Measurements from ENCODE around the gene SUN3. TPM values are rescaled to one million over a fixed set of nuclear protein-coding genes. Genes with fewer than 3 reads are reported as not detected.
A peak's percentile ranks its signal among the peaks of the same experiment; 100 is the strongest.
"Not testable (repeated sequence)": the region's sequence is repeated elsewhere in the genome, so short reads cannot be mapped to it uniquely, and the experiment has no call there.

The SUN3 gene
- total RNA-seq, 2 donors from 2014 or later = 0.99 TPM; not detected in 1

DNA sequence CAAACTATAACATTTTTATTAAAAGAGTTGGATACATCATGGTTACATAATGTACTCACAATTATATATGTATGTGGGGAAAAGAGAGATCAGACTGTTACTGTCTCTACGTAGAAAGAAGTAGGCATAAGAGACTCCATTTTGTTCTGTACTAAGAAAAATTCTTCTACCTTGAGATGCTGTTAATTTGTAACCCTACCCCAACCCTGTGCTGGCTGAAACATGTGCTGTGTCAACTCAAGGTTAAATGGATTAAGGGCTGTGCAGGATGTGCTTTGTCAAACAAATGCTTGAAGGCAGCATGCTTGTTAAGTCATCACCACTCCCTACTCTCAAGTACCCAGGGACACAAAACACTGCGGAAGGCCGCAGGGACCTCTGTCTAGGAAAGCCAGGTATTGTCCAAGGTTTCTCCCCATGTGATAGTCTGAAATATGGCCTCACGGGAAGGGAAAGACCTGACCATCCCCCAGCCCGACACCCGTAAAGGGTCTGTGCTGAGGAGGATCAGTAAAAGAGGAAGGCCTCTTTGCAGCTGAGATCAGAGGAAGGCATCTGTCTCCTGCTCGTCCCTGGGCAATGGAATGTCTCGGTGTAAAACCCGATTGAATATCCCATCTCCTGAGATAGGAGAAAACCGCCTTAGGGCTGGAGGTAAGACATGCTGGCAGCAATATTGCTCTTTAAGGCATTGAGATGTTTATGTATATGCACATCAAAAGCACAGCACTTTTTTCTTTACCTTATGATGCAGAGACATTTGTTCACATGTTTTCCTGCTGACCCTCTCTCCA is 39.1 kb downstream of the SUN3 start:
- H3K27me3 Mint-ChIP-seq (ENCODE audit: low read depth); H3K4me3 Mint-ChIP-seq; H3K9me3 Mint-ChIP-seq; H3K36me3 Mint-ChIP-seq (ENCODE audit: insufficient read depth in 2 of 2); ATAC-seq (replicated peaks in 1 of 2); H3K27ac Mint-ChIP-seq; DNase-seq: not testable (repeated sequence)
- H3K4me1 Mint-ChIP-seq (ENCODE audit: low read depth) = peaks cover 18% of the 10 kb centered on the region

DNA sequence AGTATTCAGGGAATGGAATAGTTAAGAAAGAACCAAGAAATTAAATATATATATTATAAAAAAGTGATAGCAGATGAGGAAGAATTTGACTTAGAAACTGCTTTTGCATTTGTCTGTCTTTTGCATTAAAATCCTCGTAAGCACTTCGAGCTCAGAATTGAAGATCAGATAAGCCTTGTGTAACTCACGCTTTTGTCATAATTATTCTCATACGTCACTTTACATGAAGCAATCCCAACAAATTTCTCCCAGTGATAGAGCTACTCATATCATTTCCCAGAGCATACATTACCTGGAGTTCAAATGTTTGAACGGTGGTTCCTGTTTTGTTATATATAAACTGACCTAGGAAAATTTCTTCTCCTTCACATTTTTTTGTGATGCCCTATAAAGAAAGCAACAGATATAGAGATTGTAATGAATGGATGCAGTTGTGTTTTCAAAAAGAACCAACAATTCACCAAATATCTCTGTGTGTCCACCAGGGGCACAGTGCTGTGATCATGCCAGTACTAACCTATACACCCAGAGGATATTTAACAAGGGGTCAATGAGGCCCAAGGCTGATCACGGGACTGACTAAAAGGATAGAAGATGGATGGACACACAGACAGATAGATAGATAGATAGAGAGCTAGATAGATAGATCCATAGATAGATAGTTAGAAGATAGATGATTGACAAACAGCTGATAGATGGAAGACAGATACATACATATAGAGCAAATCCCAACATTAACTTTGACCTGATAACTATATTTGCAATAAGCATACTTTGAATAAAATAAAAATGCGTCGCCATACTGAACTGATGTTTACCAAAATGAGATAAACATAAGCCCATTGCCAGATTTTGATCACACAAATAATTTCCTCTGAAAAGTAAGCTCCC is 40.2 kb downstream of the SUN3 start:
- H3K4me3 Mint-ChIP-seq = no peak overlapping the region
- no peaks in the 10 kb centered on the region for H3K9me3 Mint-ChIP-seq
- H3K36me3 Mint-ChIP-seq (ENCODE audit: insufficient read depth in 2 of 2) = no peaks in the 10 kb centered on the region
- ATAC-seq (replicated peaks in 1 of 2) (no peak), DNase-seq (no peak)
- no peaks in the 10 kb centered on the region for H3K27me3 Mint-ChIP-seq (ENCODE audit: low read depth)
- H3K4me1 Mint-ChIP-seq (ENCODE audit: low read depth) = peaks cover 18% of the 10 kb centered on the region
- no peak overlapping the region for H3K27ac Mint-ChIP-seq

DNA sequence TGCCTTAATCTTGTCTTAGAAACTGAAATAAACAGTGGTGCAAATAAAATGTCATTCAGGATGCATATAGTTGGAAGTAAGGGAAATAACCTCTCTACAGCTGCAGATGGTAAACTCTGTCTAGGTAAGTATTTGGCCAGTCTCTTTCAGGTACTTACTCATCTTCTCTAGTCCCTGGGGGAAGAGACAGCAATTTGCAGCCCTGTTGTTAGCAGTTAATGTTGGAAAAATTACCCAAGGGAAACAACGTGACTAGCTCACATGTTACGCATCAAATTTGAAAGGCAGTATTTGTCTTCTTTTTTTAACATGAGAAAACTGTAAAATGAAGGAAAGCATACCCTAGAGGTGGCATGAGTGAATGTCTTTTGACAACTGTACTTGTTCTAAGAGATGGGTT is 46.3 kb downstream of the SUN3 start:
- Mint-ChIP-seq H3K4me1 (ENCODE audit: low read depth) (peaks cover 23% of the 10 kb centered on the region), H3K9me3 (no peaks in the 10 kb centered on the region), H3K27ac (peak overlapping the region; percentile 14), H3K27me3 (ENCODE audit: low read depth) (no peaks in the 10 kb centered on the region), H3K4me3 (no peak overlapping the region), H3K36me3 (ENCODE audit: insufficient read depth in 2 of 2) (peaks cover 4 to 10% of the 10 kb centered on the region in 2 donors)
- DNase-seq (no peak), ATAC-seq (replicated peaks in 1 of 2) (no peak)

DNA sequence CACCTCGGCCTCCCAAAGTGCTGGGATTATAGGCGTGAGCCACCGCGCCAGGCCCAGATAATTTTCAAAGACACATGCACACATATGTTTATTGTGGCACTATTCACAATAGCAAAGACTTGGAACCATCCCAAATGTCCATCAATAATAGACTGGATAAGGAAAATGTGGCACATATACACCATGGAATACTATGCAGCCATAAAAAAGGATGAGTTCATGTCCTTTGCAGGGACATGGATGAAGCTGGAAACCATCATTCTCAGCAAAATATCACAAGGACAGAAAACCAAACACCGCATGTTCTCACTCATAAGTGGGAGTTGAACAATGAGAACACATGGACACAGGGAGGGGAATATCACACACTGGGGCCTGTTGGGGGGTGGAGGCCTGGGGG is 48.3 kb downstream of the SUN3 start:
- DNase-seq; H3K27me3 Mint-ChIP-seq (ENCODE audit: low read depth); H3K9me3 Mint-ChIP-seq; ATAC-seq (replicated peaks in 1 of 2); H3K27ac Mint-ChIP-seq; H3K4me3 Mint-ChIP-seq: not testable (repeated sequence)
- H3K36me3 Mint-ChIP-seq (ENCODE audit: insufficient read depth in 2 of 2) = peaks cover 12 to 23% of the 10 kb centered on the region in 2 donors
- H3K4me1 Mint-ChIP-seq (ENCODE audit: low read depth) = peaks cover 32% of the 10 kb centered on the region

DNA sequence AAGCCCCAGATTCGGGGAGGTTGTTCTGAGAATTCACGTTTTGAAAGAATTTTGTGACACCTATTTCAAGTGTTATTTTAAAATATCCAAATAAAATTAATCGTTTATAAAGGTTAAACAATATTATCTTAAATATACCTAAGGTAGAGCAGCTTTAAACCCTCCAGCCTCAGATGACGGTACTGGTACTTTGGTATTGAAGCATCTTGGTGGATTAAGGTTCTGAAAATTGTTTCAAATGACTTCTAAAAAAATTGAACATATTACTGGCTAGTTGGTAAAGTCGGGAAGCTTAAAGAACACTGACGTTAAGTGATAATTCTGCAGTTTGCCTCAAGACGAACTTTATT is 49.1 kb downstream of the SUN3 start:
- Mint-ChIP-seq H3K4me1 (ENCODE audit: low read depth) (peaks cover 34% of the 10 kb centered on the region), H3K27ac (peak overlapping the region; percentile 65), H3K4me3 (peak overlapping the region; percentile 89 to 91), H3K36me3 (ENCODE audit: insufficient read depth in 2 of 2) (peaks cover 12 to 26% of the 10 kb centered on the region in 2 donors), H3K27me3 (ENCODE audit: low read depth) (no peaks in the 10 kb centered on the region), H3K9me3 (no peaks in the 10 kb centered on the region)
- ATAC-seq (replicated peaks in 1 of 2) (no peak), DNase-seq (no peak)

DNA sequence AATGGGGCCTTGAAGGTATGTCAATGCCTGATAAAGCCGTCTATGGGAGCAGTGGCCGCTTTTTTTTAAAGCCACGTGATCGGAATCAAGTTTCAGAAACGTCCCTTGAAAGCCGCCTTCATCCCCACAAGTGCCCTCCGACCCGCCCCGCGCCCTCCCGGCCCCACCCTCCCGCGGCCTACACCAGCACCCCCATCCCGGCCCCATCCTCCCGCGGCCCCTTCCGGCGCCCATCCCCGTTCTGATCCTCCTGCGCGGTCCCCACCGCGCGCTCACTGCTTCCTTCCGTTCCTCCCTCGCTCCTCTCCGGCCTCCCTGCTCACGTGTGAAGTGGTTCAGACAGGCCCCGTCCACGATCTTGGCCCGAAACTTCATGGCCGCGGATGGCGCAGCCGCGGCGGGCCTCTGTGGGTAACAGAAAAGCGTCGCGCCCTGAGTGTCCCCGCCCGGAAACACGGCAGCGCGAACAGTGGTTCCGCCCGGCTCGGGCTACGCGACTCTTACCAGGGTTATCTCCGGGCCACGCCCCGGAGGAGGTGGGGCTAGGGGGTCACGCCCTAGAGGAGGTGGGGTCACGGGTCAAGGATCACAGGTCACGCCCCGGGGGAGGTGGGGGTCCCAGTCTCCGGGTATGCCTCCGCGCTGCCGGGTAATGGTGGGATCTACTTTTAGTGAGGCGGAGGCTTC is 49.6 kb downstream of the SUN3 start, which contains the start of gene HUS1:
Gene HUS1 (minus strand): TSS at position 471 of the 687 bp plus-strand sequence. CDS start 96 bp downstream, at position 375.
- peaks cover 15 to 31% of the 10 kb centered on the region in 2 donors for H3K36me3 Mint-ChIP-seq (ENCODE audit: insufficient read depth in 2 of 2)
- peak within 1 kb of the TSS; percentile 89 to 91 for H3K4me3 Mint-ChIP-seq
- H3K4me1 Mint-ChIP-seq (ENCODE audit: low read depth) = peaks cover 39% of the 10 kb centered on the region
- H3K9me3 Mint-ChIP-seq = no peaks in the 10 kb centered on the region
- H3K27me3 Mint-ChIP-seq (ENCODE audit: low read depth) = no peaks in the 10 kb centered on the region
- ATAC-seq (replicated peaks in 1 of 2) (peak; percentile 99), DNase-seq (peak; percentile 93 to 96)
- peak within 1 kb of the TSS; percentile 91 for H3K27ac Mint-ChIP-seq

DNA sequence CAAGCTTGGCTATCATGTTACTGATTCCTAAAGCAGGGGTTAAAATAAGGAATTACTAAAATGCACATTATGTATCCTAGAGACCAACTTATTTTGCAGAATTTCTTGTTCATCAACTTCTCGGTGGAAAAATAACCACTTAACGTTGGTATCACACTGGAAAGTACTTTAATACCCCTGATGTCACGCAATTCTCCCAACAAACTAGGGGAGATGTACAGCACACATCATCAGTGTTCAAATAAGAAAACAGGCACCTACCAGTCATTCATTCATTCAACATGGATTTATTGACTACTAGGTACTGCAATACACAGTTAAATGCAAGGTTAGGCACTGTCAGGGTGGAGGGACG is 50.1 kb downstream of the SUN3 start:
- Mint-ChIP-seq H3K27ac (peak overlapping the region; percentile 91), H3K4me3 (peak overlapping the region; percentile 89 to 91), H3K36me3 (ENCODE audit: insufficient read depth in 2 of 2) (peaks cover 17 to 36% of the 10 kb centered on the region in 2 donors), H3K27me3 (ENCODE audit: low read depth) (no peaks in the 10 kb centered on the region), H3K4me1 (ENCODE audit: low read depth) (peaks cover 45% of the 10 kb centered on the region), H3K9me3 (no peaks in the 10 kb centered on the region)
- DNase-seq (no peak), ATAC-seq (replicated peaks in 1 of 2) (no peak)

DNA sequence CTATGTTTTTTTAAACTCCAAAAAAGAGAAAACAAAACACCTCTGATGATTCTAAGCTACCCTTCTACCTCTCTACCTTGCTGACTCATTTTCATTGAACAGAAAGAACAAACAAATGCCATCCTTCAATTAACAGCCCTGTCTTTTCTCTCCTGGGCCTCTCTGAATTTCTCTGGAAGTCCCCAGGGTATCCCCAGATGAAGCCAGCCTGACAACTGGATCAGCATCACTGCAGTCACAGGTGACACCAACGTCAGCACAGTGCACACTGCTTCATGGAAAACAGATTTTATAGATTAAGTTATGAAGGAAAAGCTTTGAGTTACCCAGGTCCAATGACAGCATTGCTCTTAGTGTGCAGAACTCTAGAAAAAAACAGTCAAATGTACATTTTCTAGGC is 55.2 kb downstream of the SUN3 start:
- H3K36me3 Mint-ChIP-seq (ENCODE audit: insufficient read depth in 2 of 2) = peaks cover 26 to 49% of the 10 kb centered on the region in 2 donors
- peak; percentile 68 to 70 for ATAC-seq (replicated peaks in 1 of 2)
- H3K27me3 Mint-ChIP-seq (ENCODE audit: low read depth) = no peaks in the 10 kb centered on the region
- DNase-seq = no peak
- peak overlapping the region; percentile 85 for H3K27ac Mint-ChIP-seq
- no peaks in the 10 kb centered on the region for H3K9me3 Mint-ChIP-seq
- peaks cover 73% of the 10 kb centered on the region for H3K4me1 Mint-ChIP-seq (ENCODE audit: low read depth)
- peak overlapping the region; percentile 22 to 44 for H3K4me3 Mint-ChIP-seq

DNA sequence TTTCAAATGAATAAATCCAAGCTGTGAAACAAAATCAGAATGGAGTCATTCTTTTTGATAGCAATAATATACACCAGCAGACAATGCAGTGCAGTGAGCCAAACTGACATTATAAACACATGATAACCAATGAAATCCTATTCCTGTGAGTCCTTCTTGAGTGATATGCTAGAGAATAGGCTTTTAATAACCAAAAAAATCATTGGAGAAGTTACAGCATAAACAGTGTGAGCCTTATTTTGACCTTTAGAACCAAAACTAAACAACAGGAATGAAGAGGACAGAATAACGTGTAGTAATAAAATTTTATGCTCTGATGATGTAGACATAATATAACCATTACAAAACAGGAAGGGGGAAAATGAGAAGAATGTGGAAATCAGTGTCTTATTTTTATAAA is 58.1 kb downstream of the SUN3 start:
- Mint-ChIP-seq H3K36me3 (ENCODE audit: insufficient read depth in 2 of 2) (peaks cover 26 to 38% of the 10 kb centered on the region in 2 donors), H3K9me3 (no peaks in the 10 kb centered on the region), H3K4me3 (no peak overlapping the region), H3K4me1 (ENCODE audit: low read depth) (peaks cover 60% of the 10 kb centered on the region), H3K27me3 (ENCODE audit: low read depth) (no peaks in the 10 kb centered on the region), H3K27ac (peak overlapping the region; percentile 35)
- DNase-seq (no peak), ATAC-seq (replicated peaks in 1 of 2) (no peak)

DNA sequence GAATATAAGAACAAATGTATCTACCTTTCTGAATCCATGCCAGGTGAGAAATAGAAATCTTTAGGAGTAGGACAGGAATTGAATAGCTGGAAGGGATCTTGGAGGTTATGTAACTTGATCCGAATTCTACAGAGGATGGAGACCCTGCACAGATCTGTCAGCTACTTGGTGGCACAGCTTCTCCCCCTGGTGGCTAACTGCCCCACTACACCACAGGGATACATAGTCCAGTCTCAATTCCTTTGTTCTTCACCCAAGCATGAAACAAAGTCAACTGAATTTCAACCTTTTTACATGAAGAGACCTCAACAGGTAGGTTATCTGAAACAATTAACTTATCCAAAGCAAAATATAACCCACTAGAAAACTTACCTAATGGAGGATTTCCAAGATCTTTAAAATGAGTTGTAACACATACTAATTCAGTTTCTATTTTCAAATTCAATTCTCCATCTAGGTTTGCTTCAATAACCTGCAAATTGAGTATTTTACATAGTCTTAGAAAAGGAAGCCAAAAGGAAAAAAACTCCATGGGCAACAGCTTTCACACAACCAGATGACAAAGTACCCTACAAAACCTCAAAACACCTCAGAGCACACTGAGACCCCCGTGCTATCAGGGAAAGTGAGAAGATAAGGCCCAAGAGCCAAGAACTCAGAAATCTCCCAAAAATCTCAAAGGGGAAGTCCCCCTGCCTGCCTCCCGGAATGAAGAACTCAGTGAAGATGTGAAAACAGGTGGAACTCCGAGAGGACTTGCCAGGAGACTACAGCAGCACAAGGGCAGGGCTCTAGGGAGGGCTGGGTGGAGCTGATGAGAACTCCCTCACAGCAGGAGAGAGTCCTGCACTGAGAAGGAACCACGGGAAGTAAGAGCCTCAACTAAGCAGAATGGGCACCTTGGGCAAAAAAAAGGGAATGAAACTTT is 59.8 kb downstream of the SUN3 start:
- H3K4me1 Mint-ChIP-seq (ENCODE audit: low read depth) = peaks cover 51% of the 10 kb centered on the region
- ATAC-seq (replicated peaks in 1 of 2) = peak; percentile 61 to 62
- peak; percentile 63 to 65 for DNase-seq
- no peaks in the 10 kb centered on the region for H3K27me3 Mint-ChIP-seq (ENCODE audit: low read depth)
- H3K27ac Mint-ChIP-seq = peak overlapping the region; percentile 72
- H3K36me3 Mint-ChIP-seq (ENCODE audit: insufficient read depth in 2 of 2) = peaks cover 21 to 32% of the 10 kb centered on the region in 2 donors
- no peak overlapping the region for H3K4me3 Mint-ChIP-seq
- no peaks in the 10 kb centered on the region for H3K9me3 Mint-ChIP-seq

DNA sequence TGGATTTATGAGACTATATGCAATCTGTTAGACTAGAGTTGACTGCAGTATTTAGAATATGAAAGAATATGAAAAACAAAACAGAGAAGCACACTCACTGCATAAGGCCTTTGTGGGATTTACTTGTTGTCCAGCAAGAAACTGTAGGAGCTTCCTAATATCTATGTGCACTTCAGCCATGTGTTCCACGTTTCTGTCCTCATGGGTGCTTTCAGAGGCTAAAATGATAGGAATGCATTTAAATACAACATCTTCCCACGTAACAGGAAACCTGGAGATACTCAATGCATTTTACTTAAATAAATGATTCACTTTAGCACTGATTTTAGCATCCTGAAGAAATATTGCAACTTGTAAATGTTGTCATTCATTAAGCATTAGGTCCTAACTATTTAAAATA is 61.2 kb downstream of the SUN3 start:
- peaks cover 37% of the 10 kb centered on the region for H3K4me1 Mint-ChIP-seq (ENCODE audit: low read depth)
- no peak overlapping the region for H3K27ac Mint-ChIP-seq
- no peak for ATAC-seq (replicated peaks in 1 of 2)
- no peak overlapping the region for H3K4me3 Mint-ChIP-seq
- no peaks in the 10 kb centered on the region for H3K9me3 Mint-ChIP-seq
- H3K27me3 Mint-ChIP-seq (ENCODE audit: low read depth) = no peaks in the 10 kb centered on the region
- DNase-seq = no peak
- H3K36me3 Mint-ChIP-seq (ENCODE audit: insufficient read depth in 2 of 2) = peaks cover 18 to 25% of the 10 kb centered on the region in 2 donors

DNA sequence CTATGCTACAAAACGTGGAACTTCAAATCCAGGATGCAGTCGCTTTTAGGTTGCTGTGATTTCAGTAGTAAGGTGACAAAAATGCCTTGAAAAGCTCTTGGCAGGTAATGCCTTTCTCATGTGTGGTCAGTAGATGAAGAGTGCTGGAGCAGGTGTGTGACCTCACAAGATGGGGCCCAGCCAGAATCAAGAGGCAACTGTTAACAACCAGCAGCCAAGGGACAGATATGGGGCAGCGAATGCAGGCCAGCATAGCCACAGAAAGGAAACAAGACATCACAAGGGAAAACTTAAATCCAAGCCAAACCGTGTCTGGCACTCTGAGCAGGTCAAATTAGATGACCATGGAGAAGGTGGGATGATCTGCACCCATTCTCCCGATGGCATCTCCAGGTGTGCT is 61.8 kb downstream of the SUN3 start:
- H3K27me3 Mint-ChIP-seq (ENCODE audit: low read depth) = no peaks in the 10 kb centered on the region
- H3K36me3 Mint-ChIP-seq (ENCODE audit: insufficient read depth in 2 of 2) = peaks cover 18 to 28% of the 10 kb centered on the region in 2 donors
- no peaks in the 10 kb centered on the region for H3K9me3 Mint-ChIP-seq
- no peak overlapping the region for H3K4me3 Mint-ChIP-seq
- no peak for DNase-seq
- no peak for ATAC-seq (replicated peaks in 1 of 2)
- no peak overlapping the region for H3K27ac Mint-ChIP-seq
- peaks cover 31% of the 10 kb centered on the region for H3K4me1 Mint-ChIP-seq (ENCODE audit: low read depth)
